Neural cell (in vitro differentiated cells): ENCODE measurements around the gene LRRC2.

Experiments
- EP300 ChIP-seq: fragments of 450-650 bp; conservative IDR thresholded peaks from 2 replicates; pipeline ENCODE4 v1.6.1; 2014; ENCODE audit warnings: antibody characterized with exemption, mild to moderate bottlenecking, moderate library complexity; ENCODE audit not compliant: poor library complexity, severe bottlenecking
- EZH2 ChIP-seq: fragments of 200-600, 300-800 bp; shearing (Covaris generic), sonication (generic); IDR thresholded peaks from 2 replicates; pipeline ENCODE4 v1.6.1; 2014; ENCODE audit warnings: antibody characterized with exemption, low read length, borderline replicate concordance, mild to moderate bottlenecking; ENCODE audit not compliant: insufficient read depth, poor library complexity, severe bottlenecking
- MXI1 ChIP-seq: fragments of 450-650 bp; conservative IDR thresholded peaks from 2 replicates; pipeline ENCODE4 v1.6.1; 2014; ENCODE audit warnings: antibody characterized with exemption, mild to moderate bottlenecking; ENCODE audit not compliant: poor library complexity, severe bottlenecking
- POLR2AphosphoS5 ChIP-seq: IDR thresholded peaks from 2 replicates; pipeline ENCODE4 v1.6.1; 2012
- SMC3 ChIP-seq: fragments of 450-650 bp; conservative IDR thresholded peaks from 2 replicates; pipeline ENCODE4 v1.6.1; 2014; ENCODE audit warnings: antibody characterized with exemption, mild to moderate bottlenecking, moderate library complexity; ENCODE audit not compliant: poor library complexity
- TAF1 ChIP-seq: IDR thresholded peaks from 2 replicates; pipeline ENCODE4 v1.6.1; 2012; ENCODE audit warnings: low read depth
- TF ChIP-seq, protein P1 (sequence below): fragments of 450-650 bp; IDR thresholded peaks from 2 replicates; pipeline ENCODE4 v1.5.1; 2014; ENCODE audit warnings: antibody characterized with exemption, mild to moderate bottlenecking, moderate library complexity; ENCODE audit not compliant: poor library complexity, severe bottlenecking
- TF ChIP-seq, protein P2 (sequence below): IDR thresholded peaks from 2 replicates; pipeline ENCODE4 v1.6.1; 2012; ENCODE audit warnings: borderline replicate concordance

DNA sequence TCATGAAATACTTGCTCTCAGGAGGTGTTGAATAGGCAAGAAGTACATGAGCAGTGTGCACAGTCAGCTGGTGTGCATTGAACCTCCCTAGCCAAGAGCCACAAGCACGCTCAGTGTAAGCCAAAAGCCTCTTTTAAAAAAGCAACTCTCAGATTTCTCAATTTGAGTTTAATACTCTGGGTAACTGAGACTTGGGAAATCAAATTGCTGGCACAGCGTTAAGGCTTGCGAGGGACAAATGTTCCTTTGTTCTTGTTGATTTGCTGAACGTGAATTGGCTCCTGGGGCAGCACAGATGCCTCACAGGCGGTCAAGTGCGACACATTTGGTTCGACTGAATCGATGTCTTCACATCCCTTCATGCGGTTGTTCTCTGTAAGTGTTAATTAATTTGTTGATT is 46.2 kb upstream of the LRRC2 start, which contains the start of gene FAM240A:
- TF ChIP-seq, protein P1, sequence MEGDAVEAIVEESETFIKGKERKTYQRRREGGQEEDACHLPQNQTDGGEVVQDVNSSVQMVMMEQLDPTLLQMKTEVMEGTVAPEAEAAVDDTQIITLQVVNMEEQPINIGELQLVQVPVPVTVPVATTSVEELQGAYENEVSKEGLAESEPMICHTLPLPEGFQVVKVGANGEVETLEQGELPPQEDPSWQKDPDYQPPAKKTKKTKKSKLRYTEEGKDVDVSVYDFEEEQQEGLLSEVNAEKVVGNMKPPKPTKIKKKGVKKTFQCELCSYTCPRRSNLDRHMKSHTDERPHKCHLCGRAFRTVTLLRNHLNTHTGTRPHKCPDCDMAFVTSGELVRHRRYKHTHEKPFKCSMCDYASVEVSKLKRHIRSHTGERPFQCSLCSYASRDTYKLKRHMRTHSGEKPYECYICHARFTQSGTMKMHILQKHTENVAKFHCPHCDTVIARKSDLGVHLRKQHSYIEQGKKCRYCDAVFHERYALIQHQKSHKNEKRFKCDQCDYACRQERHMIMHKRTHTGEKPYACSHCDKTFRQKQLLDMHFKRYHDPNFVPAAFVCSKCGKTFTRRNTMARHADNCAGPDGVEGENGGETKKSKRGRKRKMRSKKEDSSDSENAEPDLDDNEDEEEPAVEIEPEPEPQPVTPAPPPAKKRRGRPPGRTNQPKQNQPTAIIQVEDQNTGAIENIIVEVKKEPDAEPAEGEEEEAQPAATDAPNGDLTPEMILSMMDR: no peak
- TF ChIP-seq TAF1 (no peak), POLR2AphosphoS5 (no peak), MXI1 (no peak), EZH2 (no peak), EP300 (no peak), SMC3 (no peak)
- TF ChIP-seq, protein P2, sequence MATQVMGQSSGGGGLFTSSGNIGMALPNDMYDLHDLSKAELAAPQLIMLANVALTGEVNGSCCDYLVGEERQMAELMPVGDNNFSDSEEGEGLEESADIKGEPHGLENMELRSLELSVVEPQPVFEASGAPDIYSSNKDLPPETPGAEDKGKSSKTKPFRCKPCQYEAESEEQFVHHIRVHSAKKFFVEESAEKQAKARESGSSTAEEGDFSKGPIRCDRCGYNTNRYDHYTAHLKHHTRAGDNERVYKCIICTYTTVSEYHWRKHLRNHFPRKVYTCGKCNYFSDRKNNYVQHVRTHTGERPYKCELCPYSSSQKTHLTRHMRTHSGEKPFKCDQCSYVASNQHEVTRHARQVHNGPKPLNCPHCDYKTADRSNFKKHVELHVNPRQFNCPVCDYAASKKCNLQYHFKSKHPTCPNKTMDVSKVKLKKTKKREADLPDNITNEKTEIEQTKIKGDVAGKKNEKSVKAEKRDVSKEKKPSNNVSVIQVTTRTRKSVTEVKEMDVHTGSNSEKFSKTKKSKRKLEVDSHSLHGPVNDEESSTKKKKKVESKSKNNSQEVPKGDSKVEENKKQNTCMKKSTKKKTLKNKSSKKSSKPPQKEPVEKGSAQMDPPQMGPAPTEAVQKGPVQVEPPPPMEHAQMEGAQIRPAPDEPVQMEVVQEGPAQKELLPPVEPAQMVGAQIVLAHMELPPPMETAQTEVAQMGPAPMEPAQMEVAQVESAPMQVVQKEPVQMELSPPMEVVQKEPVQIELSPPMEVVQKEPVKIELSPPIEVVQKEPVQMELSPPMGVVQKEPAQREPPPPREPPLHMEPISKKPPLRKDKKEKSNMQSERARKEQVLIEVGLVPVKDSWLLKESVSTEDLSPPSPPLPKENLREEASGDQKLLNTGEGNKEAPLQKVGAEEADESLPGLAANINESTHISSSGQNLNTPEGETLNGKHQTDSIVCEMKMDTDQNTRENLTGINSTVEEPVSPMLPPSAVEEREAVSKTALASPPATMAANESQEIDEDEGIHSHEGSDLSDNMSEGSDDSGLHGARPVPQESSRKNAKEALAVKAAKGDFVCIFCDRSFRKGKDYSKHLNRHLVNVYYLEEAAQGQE: no peak
